SK-N-SH (cell line): ENCODE data around the gene FLRT1. TPM values are rescaled to one million over a fixed set of nuclear protein-coding genes. Genes with fewer than 3 reads are reported as not detected.

ENCODE experiments used
- CTCF ChIA-PET: fragments of 300-600, 350-600 bp; formaldehyde crosslinking; extraction: SDS; loops from one replicate; lab custom pipeline; 2021; lab: Yijun Ruan, JAX
- POLR2A ChIA-PET: fragments of 350-600 bp; sonication (Branson Sonifier 250); formaldehyde crosslinking; extraction: SDS; loops from one replicate; lab custom pipeline; 2020; ENCODE audit warnings: antibody characterized with exemption, inconsistent platforms; lab: Yijun Ruan, JAX
- DNase-seq: peaks from one replicate; pipeline ENCODE4 v3.0.0; 2012
- H2AFZ ChIP-seq: fragments of 200-600 bp; sonication (generic); 2 replicates; pipeline ENCODE4 v1.8.1; 2016; ENCODE audit warnings: antibody characterized with exemption, mild to moderate bottlenecking, low read depth
- H3F3A ChIP-seq: fragments of 200-600 bp; sonication (generic); replicated peaks from 2 replicates; pipeline ENCODE3; 2016; ENCODE audit warnings: antibody characterized with exemption, mild to moderate bottlenecking; ENCODE audit not compliant: insufficient read depth
- H3K27ac ChIP-seq, 2 experiments: fragments of 200-500 bp in 1 of 2; fragments of 200-600 bp in 1 of 2; sonication (Bioruptor generic) in 1 of 2; sonication (generic), shearing (Covaris generic) in 1 of 2; 2 replicates each; pipeline versions ENCODE4 v1.5.1 to v1.6.1; 2014 to 2016; ENCODE audit warnings: low read depth in 2 of 2, inconsistent platforms in 1 of 2, low read length in 1 of 2, mild to moderate bottlenecking in 1 of 2, mixed read lengths in 1 of 2
- H3K27me3 ChIP-seq: fragments of 200-600 bp; sonication (generic), shearing (Covaris generic); 2 replicates; pipeline ENCODE4 v1.6.1; 2016; ENCODE audit warnings: mixed run types; ENCODE audit not compliant: insufficient read depth
- H3K36me3 ChIP-seq, 2 experiments: fragments of 200-500 bp in 1 of 2; fragments of 200-600 bp in 1 of 2; sonication (Bioruptor generic) in 1 of 2; sonication (generic) in 1 of 2; replicated peaks in 1 of 2; 2 replicates each; pipeline versions ENCODE3 to v1.5.1; 2014 to 2016; ENCODE audit warnings: low read length in 1 of 2, mild to moderate bottlenecking in 1 of 2; ENCODE audit not compliant: insufficient read depth in 2 of 2, control insufficient read depth in 1 of 2
- H3K4me1 ChIP-seq, 2 experiments: fragments of 200-500 bp in 1 of 2; fragments of 200-600 bp in 1 of 2; sonication (Bioruptor generic) in 1 of 2; sonication (generic), shearing (Covaris generic) in 1 of 2; 2 replicates each; pipeline versions ENCODE4 v1.5.1 to v1.6.1; 2014 to 2016; ENCODE audit warnings: low read depth in 1 of 2, low read length in 1 of 2, mixed run types in 1 of 2; ENCODE audit not compliant: insufficient read depth in 2 of 2, control insufficient read depth in 1 of 2
- H3K4me2 ChIP-seq: fragments of 200-600 bp; sonication (generic), shearing (Covaris generic); 2 replicates; pipeline ENCODE4 v1.6.1; 2017; ENCODE audit warnings: mixed run types
- H3K4me3 ChIP-seq, 2 experiments: fragments of 200-500 bp in 1 of 2; fragments of 200-600 bp in 1 of 2; sonication (Bioruptor generic) in 1 of 2; sonication (generic), shearing (Covaris generic) in 1 of 2; 2 replicates each; pipeline versions ENCODE4 v1.5.1 to v1.8.1; 2014 to 2016; ENCODE audit warnings: low read depth in 2 of 2, inconsistent platforms in 1 of 2, low read length in 1 of 2, mild to moderate bottlenecking in 1 of 2, mixed read lengths in 1 of 2, moderate library complexity in 1 of 2
- H3K79me2 ChIP-seq: fragments of 200-600 bp; sonication (generic); 2 replicates; pipeline ENCODE4 v1.8.1; 2017; ENCODE audit warnings: mild to moderate bottlenecking; ENCODE audit not compliant: insufficient read depth
- H3K9ac ChIP-seq: fragments of 200-600 bp; sonication (generic); 2 replicates; pipeline ENCODE4 v1.6.1; 2017; ENCODE audit warnings: mixed run types
- H3K9me2 ChIP-seq: fragments of 200-600 bp; sonication (generic); 2 replicates; pipeline ENCODE4 v1.6.1; 2017; ENCODE audit warnings: mixed run types
- H3K9me3 ChIP-seq: fragments of 200-600 bp; sonication (generic); 2 replicates; pipeline ENCODE4 v1.6.1; 2017; ENCODE audit warnings: mixed run types, mild to moderate bottlenecking, moderate library complexity
- H4K20me1 ChIP-seq: fragments of 200-600 bp; sonication (generic); 2 replicates; pipeline ENCODE4 v1.6.1; 2017; ENCODE audit warnings: mild to moderate bottlenecking, mixed run types; ENCODE audit not compliant: insufficient read depth
- CHD2 ChIP-seq: fragments of 150-350 bp; IDR thresholded peaks from 2 replicates; pipeline ENCODE4 v1.6.1; 2018; ENCODE audit warnings: low read length; ENCODE audit not compliant: partially characterized antibody
- CTCF ChIP-seq: fragments of 200-600 bp; sonication (generic); IDR thresholded peaks from 2 replicates; pipeline ENCODE4 v1.6.1; 2017; ENCODE audit warnings: antibody characterized with exemption, mild to moderate bottlenecking, moderate library complexity
- ELF1 ChIP-seq: IDR thresholded peaks from 2 replicates; pipeline ENCODE4 v1.4.0; 2012
- EP300 ChIP-seq, 2 experiments: IDR thresholded peaks; 2 replicates each; pipeline versions ENCODE4 v1.4.0 to v1.6.1; 2012; ENCODE audit warnings: borderline replicate concordance in 1 of 2, low read depth in 1 of 2, low read length in 1 of 2
- EZH2phosphoT487 ChIP-seq: fragments of 200-600 bp; sonication (generic); IDR thresholded peaks from 2 replicates; pipeline ENCODE4 v1.6.1; 2017; ENCODE audit warnings: low read depth, mixed run types, mild to moderate bottlenecking, antibody characterized with exemption, moderate library complexity, borderline replicate concordance
- FOXJ3 ChIP-seq: sonication (generic); formaldehyde crosslinking; IDR thresholded peaks from 2 replicates; pipeline ENCODE4 v1.5.1; 2020; ENCODE audit warnings: mild to moderate bottlenecking, missing genetic modification reagents
- GATA2 ChIP-seq: sonication (generic); formaldehyde crosslinking; IDR thresholded peaks from 2 replicates; pipeline ENCODE4 v1.5.0; 2020; ENCODE audit warnings: mild to moderate bottlenecking, missing genetic modification reagents
- JUND ChIP-seq: IDR thresholded peaks from 2 replicates; pipeline ENCODE4 v1.4.0; 2012
- MEF2A ChIP-seq: IDR thresholded peaks from 2 replicates; pipeline ENCODE4 v1.4.0; 2012; ENCODE audit warnings: low read depth, borderline replicate concordance
- MXI1 ChIP-seq: IDR thresholded peaks from 2 replicates; pipeline ENCODE4 v1.6.1; 2012; ENCODE audit warnings: mild to moderate bottlenecking, low read depth, low read length, improper control_type of control experiment
- NRF1 ChIP-seq: IDR thresholded peaks from 2 replicates; pipeline ENCODE4 v1.6.1; 2012; ENCODE audit warnings: low read depth, mild to moderate bottlenecking, low read length
- PBX3 ChIP-seq: IDR thresholded peaks from 2 replicates; pipeline ENCODE4; 2012
- RAD21 ChIP-seq: IDR thresholded peaks from 2 replicates; pipeline ENCODE4 v1.6.1; 2012; ENCODE audit warnings: mild to moderate bottlenecking, low read length
- SIN3A ChIP-seq: IDR thresholded peaks from 2 replicates; pipeline ENCODE4 v1.6.1; 2012; ENCODE audit warnings: low read depth, mild to moderate bottlenecking, low read length, moderate library complexity, borderline replicate concordance
- SMC3 ChIP-seq: IDR thresholded peaks from 2 replicates; pipeline ENCODE4 v1.6.1; 2012; ENCODE audit warnings: low read depth, low read length, improper control_type of control experiment
- TAF1 ChIP-seq: IDR thresholded peaks from 2 replicates; pipeline ENCODE4 v1.6.1; 2012; ENCODE audit warnings: low read depth, mild to moderate bottlenecking, low read length, moderate library complexity, borderline replicate concordance
- TEAD4 ChIP-seq: IDR thresholded peaks from 2 replicates; pipeline ENCODE4 v1.4.0; 2012; ENCODE audit warnings: mild to moderate bottlenecking, borderline replicate concordance; ENCODE audit not compliant: insufficient read depth
- YY1 ChIP-seq: IDR thresholded peaks from 2 replicates; pipeline ENCODE4 v1.4.0; 2012; ENCODE audit warnings: low read depth, mild to moderate bottlenecking
- WGBS: methylation state at CpG from one replicate; pipeline ENCODE4 v1.1.6; 2017; ENCODE audit warnings: low lambda C conversion rate; 5-methylcytosine and 5-hydroxymethylcytosine counted together
- polyA plus RNA-seq, 3 experiments: library from polyadenylated mRNA; depleted of rRNA; stranded (reverse); fragments of >200 nt; gene quantifications; 2 replicates each; pipeline ENCODE4 v1.2.3, GENCODE V29; 2012

The FLRT1 gene
- polyA plus RNA-seq, 1 of the 3 experiments (the other 2 are of a cell fraction): 0.03 TPM

DNA sequence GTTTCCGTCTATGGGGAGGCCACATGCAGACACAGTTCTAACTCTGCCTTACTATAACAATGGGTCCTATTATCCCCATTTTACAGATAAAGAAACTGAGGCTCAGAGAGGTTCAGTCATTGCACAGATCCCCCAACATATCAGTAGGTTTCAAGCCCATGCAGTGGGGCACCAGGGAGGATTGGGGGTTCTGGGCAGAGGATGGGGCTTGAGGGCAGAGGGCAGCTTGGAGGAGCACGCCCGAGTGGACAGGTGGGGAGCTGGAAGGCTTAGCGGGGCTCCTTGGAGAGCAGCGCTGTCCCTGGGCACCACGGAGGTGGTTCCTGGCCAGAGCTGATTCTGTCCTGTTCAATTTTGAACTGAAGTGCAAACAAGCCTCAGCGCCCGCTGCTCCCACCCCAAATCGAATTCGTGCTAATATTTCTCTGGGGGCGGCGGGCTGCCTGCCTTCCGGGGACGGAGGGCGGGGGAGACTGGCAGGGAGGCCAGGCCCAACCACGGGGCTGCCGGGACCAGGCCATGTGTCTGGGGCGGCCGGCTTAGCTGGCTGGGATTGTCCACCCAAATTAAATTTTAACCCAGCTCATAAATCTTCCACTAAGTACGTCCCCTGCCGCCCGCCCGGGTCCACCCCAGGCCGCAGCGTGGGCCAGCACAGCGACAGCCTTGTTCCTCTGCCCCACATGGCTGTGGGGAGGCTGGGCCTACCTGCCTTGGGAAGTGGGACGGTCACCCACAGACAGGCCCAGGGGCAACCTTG is 49.4 kb downstream of the FLRT1 start:
- H3K4me2 ChIP-seq: no peak overlapping the region
- no peak for TF ChIP-seq EZH2phosphoT487
- no peak for TF ChIP-seq SIN3A
- no peak for TF ChIP-seq CTCF
- TF ChIP-seq NRF1: no peak
- peak; percentile 96 for TF ChIP-seq MXI1
- TF ChIP-seq TEAD4: no peak
- no peak for TF ChIP-seq ELF1
- TF ChIP-seq MEF2A: no peak
- peak; percentile 68 for TF ChIP-seq FOXJ3 (CRISPR knock-in tag)
- no peak for TF ChIP-seq YY1
- TF ChIP-seq JUND: no peak
- TF ChIP-seq RAD21: peak; percentile 28; the same call in 1 of the 2 replicates
- peak; percentile 12; the same call in 1 of the 2 replicates for TF ChIP-seq SMC3
- TF ChIP-seq EP300 (IDR thresholded peaks at IDR 0.05; ENCODE audit: borderline replicate concordance in 1 of 2, low read depth in 1 of 2, low read length in 1 of 2): peak in 1 of 2 experiments; percentile 90; a peak in 2 of 4 replicates
- no peak; the same call in 1 of the 2 replicates for TF ChIP-seq GATA2 (CRISPR knock-in tag)
- peak; percentile 42 for TF ChIP-seq CHD2
- TF ChIP-seq PBX3: no peak
- no peak for TF ChIP-seq TAF1
- TF ChIP-seq, all 33 proteins: peak for 6
- Histone ChIP-seq H3K9me2 (no peaks in the 10 kb centered on the region), H3F3A (no peaks in the 10 kb centered on the region), H4K20me1 (no peaks in the 10 kb centered on the region), H3K9ac (no peak overlapping the region), H3K9me3 (no peaks in the 10 kb centered on the region), H3K36me3 (no peaks in the 10 kb centered on the region), H3K27ac (peak overlapping the region in 1 of 2 experiments; percentile 99; a peak in 2 of 4 replicates), H3K4me3 (no peak overlapping the region), H2AFZ (no peak overlapping the region), H3K27me3 (no peaks in the 10 kb centered on the region), H3K4me1 (peaks cover 0 to 92% of the 10 kb centered on the region in 2 experiments; a peak in 1 of 4 replicates), H3K79me2 (no peaks in the 10 kb centered on the region)
- peak; percentile 95 for DNase-seq
- ChIA-PET POLR2A (interaction anchor here (0.7 to 1.6 kb wide), 9 partner anchors 11 to 63 kb away, joined by 3 to 9 read pairs (median 5); no protein-coding TSS in a partner anchor), CTCF (interaction anchor here (1.0 to 4.6 kb wide), 10 partner anchors 9 to 139 kb away, joined by 3 to 28 read pairs (median 4); no protein-coding TSS in a partner anchor)
- WGBS: 58% methylated on average over 16 of the region's 27 CpGs

Other genes starting within 250 kb of the FLRT1 start
- 39.2 and 45.0 TPM in 2 replicates for gene SPINDOC, start 222.5 kb upstream of the FLRT1 start, polyA plus RNA-seq (2012; rRNA removed)
- gene MARK2, start 196.8 kb upstream of the FLRT1 start, polyA plus RNA-seq (2012; rRNA removed): 14.6 and 18.8 TPM in 2 replicates
- 1.1 and 1.4 TPM in 2 replicates for gene RCOR2, start 118.8 kb upstream of the FLRT1 start, polyA plus RNA-seq (2012; rRNA removed)
- gene NAA40, start 96.9 kb upstream of the FLRT1 start, polyA plus RNA-seq (2012; rRNA removed): 33.0 and 36.3 TPM in 2 replicates
- gene COX8A, start 61.3 kb upstream of the FLRT1 start, polyA plus RNA-seq (2012; rRNA removed): 597 and 824 TPM in 2 replicates
- gene OTUB1, start 49.5 kb upstream of the FLRT1 start, polyA plus RNA-seq (2012; rRNA removed): 183 and 195 TPM in 2 replicates
- 48.3 and 49.1 TPM in 2 replicates for gene MACROD1, start 130.2 kb downstream of the FLRT1 start, polyA plus RNA-seq (2012; rRNA removed)
- 163 TPM in 2 replicates for gene STIP1, start 150.2 kb downstream of the FLRT1 start, polyA plus RNA-seq (2012; rRNA removed)
- 1.2 and 1.4 TPM in 2 replicates for gene FERMT3, start 170.8 kb downstream of the FLRT1 start, polyA plus RNA-seq (2012; rRNA removed)
- gene TRPT1, start 190.3 kb downstream of the FLRT1 start, polyA plus RNA-seq (2012; rRNA removed): 61.5 and 62.4 TPM in 2 replicates
- 72.7 and 74.0 TPM in 2 replicates for gene NUDT22, start 190.3 kb downstream of the FLRT1 start, polyA plus RNA-seq (2012; rRNA removed)
- 46.9 and 52.1 TPM in 2 replicates for gene DNAJC4, start 194.6 kb downstream of the FLRT1 start, polyA plus RNA-seq (2012; rRNA removed)
- gene VEGFB, start 198.7 kb downstream of the FLRT1 start, polyA plus RNA-seq (2012; rRNA removed): 16.3 and 29.9 TPM in 2 replicates
- 84.8 and 127 TPM in 2 replicates for gene FKBP2, start 205.2 kb downstream of the FLRT1 start, polyA plus RNA-seq (2012; rRNA removed)
- 373 and 523 TPM in 2 replicates for gene PPP1R14B, start 211.0 kb downstream of the FLRT1 start, polyA plus RNA-seq (2012; rRNA removed)
- 26.8 and 30.4 TPM in 2 replicates for gene PLCB3, start 215.6 kb downstream of the FLRT1 start, polyA plus RNA-seq (2012; rRNA removed)
- 75.6 and 80.9 TPM in 2 replicates for gene BAD, start 248.7 kb downstream of the FLRT1 start, polyA plus RNA-seq (2012; rRNA removed)
- gene GPR137, start 249.9 kb downstream of the FLRT1 start, polyA plus RNA-seq (2012; rRNA removed): 29.9 and 32.9 TPM in 2 replicates